Natural killer cell treated with Interleukin-12 subunit alpha and Interleukin-12 subunit beta and Interleukin-15 and Interleukin-18, amount 100 ng/mL, for 72 hours (primary cell): Measurements from ENCODE around the gene GBGT1. TPM values are rescaled to one million over a fixed set of nuclear protein-coding genes. Genes with fewer than 3 reads are reported as not detected.
A peak's percentile ranks its signal among the peaks of the same experiment; 100 is the strongest.

Source experiments
- ATAC-seq, 2 donors: fragments of 150-1000 bp; cut with Tn5 transposase in 1 of 2; sonication (Bioruptor Pico), chemical (Tn5 transposase) in 1 of 2; 2 replicates each; pipeline ENCODE4 v1.10.0; 2021
- DNase-seq: peaks from one replicate; pipeline ENCODE4 v3.0.0; 2022; ENCODE audit warnings: low spot score
- H3K27ac Mint-ChIP-seq, 2 donors: 1 replicate in 1 of 2; 2 replicates in 1 of 2; pipeline ENCODE4 v1.8.0; 2022; ENCODE audit warnings: mixed read lengths in 2 of 2, mild to moderate bottlenecking in 1 of 2, moderate library complexity in 1 of 2
- H3K27me3 Mint-ChIP-seq, 2 donors: 1 replicate in 1 of 2; 2 replicates in 1 of 2; pipeline ENCODE4 v1.8.0; 2022; ENCODE audit warnings: mixed read lengths in 2 of 2
- H3K36me3 Mint-ChIP-seq: one replicate; pipeline ENCODE4 v1.8.0; 2022; ENCODE audit warnings: mixed read lengths
- H3K4me1 Mint-ChIP-seq, 2 donors: 1 replicate in 1 of 2; 2 replicates in 1 of 2; pipeline ENCODE4 v1.8.0; 2022; ENCODE audit warnings: low read depth in 2 of 2, mixed read lengths in 2 of 2, mild to moderate bottlenecking in 1 of 2
- H3K4me3 Mint-ChIP-seq: one replicate; pipeline ENCODE4 v1.8.0; 2022; ENCODE audit warnings: mixed read lengths
- H3K9me3 Mint-ChIP-seq: 2 replicates; pipeline ENCODE4 v1.8.0; 2022; ENCODE audit warnings: mixed read lengths
- total RNA-seq, 2 donors: library from RNA; stranded (reverse); gene quantifications; one replicate each; pipeline ENCODE4 v1.2.3, GENCODE V29; 2022

The GBGT1 gene
- total RNA-seq, 2 donors from 2014 or later = 4.1 to 7.2 TPM

DNA sequence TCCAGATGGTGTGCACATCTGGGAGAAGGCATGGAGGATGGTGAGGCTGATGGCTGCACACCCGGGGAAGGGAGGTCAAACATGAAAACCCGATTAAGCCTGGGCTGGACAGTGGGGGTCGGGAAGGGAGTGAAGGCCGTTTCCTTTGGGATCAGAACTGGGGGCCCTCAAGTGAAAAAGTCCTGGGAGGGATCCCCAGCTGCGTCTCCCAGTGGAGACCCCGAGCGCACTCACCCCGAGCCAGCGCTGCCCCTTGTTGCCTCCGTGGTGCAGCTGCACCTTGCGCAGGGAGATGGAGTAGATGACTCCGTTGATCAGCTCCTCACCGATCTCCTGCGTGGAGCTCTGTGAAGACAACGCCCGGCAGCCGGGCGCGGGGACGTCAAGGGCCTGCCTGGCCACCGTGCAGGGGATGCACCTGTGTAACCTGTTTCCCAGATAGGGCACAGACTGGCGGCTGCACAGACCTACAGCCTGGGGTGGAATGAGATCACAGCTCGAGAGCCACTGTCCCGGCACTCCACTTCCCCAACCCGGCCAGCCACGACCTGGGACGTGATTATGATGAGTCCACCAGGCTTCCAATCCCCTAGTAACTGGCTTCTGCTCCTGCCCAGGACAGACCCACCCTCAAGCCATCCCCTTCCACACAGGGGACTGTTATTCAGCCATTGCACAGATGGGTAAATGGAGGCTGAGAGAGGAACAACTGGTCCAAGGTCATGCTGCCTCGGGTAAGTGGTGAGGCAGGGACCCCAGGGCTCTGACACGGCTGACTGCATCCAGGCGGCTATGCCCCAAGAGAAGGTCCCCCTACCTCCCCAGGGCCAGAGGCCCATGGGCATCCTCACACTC is 51.7 kb downstream of the GBGT1 start:
- no peak for ATAC-seq
- Mint-ChIP-seq H3K4me3 (peak overlapping the region; percentile 76), H3K36me3 (no peaks in the 10 kb centered on the region), H3K27ac (peak overlapping the region; percentile 94 to 97), H3K4me1 (peaks cover 46 to 51% of the 10 kb centered on the region in 2 donors), H3K27me3 (no peaks in the 10 kb centered on the region), H3K9me3 (no peaks in the 10 kb centered on the region)
- DNase-seq = no peak

DNA sequence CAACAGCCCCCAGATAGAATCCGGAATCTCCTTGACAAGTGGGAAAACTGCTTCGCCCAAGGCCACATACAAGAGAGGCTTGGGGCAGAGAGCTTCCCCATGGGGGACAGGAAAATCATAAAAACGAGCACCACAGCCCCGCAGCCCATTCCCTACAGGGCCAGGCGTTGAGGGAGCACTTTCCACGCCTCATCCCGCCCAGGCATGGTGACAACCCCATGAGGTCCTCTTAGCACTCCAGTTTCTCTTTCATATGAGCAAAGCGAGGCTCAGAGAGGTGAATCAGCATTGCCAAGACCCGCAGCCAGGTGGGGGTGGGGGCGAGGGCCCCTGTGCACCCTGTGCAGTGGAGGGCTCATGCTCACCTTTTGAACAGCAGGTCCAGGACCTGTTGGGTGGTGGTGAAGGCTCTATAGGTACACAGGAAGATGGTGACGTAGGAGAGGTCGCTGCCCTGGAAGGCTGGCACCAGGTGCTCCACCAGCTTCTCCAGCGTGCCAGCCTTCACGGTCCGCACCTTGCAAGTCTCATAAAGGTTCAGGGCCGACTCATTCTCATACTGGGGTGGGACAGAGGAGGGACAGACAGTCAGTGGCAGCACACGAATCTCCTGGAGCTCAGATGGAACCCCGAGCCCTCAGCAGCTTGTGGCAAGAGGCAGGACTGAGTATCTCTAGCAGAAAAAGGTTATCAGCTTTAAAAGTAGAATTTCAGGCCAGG is 53.6 kb downstream of the GBGT1 start:
- DNase-seq = no peak
- H3K27me3 Mint-ChIP-seq = no peaks in the 10 kb centered on the region
- H3K27ac Mint-ChIP-seq = peak overlapping the region; percentile 86 to 94
- H3K4me1 Mint-ChIP-seq = peaks cover 35 to 38% of the 10 kb centered on the region in 2 donors
- no peaks in the 10 kb centered on the region for H3K36me3 Mint-ChIP-seq
- ATAC-seq = no peak
- no peaks in the 10 kb centered on the region for H3K9me3 Mint-ChIP-seq
- no peak overlapping the region for H3K4me3 Mint-ChIP-seq

DNA sequence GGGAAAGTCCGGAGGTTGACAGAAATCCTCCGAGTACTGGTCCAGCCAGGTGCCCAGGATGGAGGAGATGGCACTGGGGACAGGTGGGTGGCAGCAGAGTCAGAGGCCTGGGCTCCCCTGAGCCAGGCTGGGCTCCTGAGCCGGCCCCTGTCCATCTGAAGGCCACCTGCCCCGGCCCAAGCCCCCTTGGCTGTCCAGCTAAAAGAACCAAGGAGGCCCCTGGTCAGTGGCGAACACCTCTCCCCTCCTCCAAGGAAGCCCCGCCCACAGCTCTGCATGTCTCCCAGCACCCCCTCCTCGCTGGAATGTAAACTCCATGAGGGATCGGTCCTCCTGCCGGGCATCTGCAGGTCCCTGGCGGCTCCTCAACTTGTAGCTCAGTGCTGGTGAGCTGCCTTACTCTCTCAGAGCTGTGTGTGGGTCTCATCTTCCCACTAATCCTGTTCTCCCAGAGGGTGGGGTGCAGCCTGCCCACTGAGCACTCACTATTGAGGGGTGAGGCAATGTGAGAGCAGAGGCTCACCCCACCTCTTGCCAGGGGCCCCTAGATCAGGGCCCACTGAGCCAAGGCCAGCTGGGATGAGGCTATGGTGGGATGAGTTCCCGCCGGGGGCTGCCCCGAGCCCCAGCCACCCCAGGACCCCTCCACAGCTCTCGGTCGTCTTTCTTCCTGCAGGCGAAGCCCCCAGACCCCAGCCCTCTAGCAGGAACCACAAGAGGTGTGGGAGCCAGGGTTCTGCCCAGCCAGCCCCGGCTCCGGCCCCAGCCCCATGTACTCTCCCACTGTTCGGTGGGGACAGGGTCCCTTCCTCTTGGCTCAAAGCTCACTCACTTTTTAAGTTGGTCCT is 54.7 kb downstream of the GBGT1 start:
- Mint-ChIP-seq H3K9me3 (no peaks in the 10 kb centered on the region), H3K27ac (peak overlapping the region; percentile 86 to 94), H3K4me3 (no peak overlapping the region), H3K4me1 (peaks cover 27% of the 10 kb centered on the region in 2 donors), H3K27me3 (no peaks in the 10 kb centered on the region), H3K36me3 (no peaks in the 10 kb centered on the region)
- peak; percentile 56 for DNase-seq
- no peak for ATAC-seq

GRCh38 chr9:133107961-133108793 is 55.5 kb downstream of the GBGT1 start:
- Mint-ChIP-seq H3K4me3 (no peak overlapping the region), H3K27me3 (no peaks in the 10 kb centered on the region), H3K4me1 (peaks cover 20 to 22% of the 10 kb centered on the region in 2 donors), H3K27ac (no peak overlapping the region), H3K36me3 (no peaks in the 10 kb centered on the region), H3K9me3 (no peaks in the 10 kb centered on the region)
- DNase-seq (peak; percentile 48), ATAC-seq (no peak)

DNA sequence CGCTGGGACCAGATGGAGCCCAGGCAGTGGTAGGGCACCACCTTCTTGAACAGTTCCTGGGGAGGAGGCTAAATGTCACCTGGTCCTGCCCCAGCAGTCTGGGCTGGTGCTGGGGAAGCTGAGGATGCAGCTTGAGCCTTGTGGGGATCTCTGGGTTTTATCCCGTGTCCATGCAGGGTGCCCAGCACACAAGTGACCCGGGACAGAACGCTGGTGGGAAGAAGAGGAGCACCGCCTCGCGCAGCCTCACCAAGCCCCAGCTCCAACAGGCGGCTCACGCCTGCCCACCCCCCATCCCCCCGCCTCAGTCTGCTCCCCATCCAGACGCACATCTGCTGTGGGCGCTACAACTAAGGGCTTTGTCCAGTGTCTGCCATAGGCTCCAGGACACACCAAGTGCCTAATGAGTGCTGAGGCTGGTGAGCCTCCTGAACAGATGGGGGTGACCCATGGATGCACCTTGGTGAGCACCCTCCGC is 56.4 kb downstream of the GBGT1 start:
- no peaks in the 10 kb centered on the region for H3K36me3 Mint-ChIP-seq
- peak; percentile 31 for DNase-seq

DNA sequence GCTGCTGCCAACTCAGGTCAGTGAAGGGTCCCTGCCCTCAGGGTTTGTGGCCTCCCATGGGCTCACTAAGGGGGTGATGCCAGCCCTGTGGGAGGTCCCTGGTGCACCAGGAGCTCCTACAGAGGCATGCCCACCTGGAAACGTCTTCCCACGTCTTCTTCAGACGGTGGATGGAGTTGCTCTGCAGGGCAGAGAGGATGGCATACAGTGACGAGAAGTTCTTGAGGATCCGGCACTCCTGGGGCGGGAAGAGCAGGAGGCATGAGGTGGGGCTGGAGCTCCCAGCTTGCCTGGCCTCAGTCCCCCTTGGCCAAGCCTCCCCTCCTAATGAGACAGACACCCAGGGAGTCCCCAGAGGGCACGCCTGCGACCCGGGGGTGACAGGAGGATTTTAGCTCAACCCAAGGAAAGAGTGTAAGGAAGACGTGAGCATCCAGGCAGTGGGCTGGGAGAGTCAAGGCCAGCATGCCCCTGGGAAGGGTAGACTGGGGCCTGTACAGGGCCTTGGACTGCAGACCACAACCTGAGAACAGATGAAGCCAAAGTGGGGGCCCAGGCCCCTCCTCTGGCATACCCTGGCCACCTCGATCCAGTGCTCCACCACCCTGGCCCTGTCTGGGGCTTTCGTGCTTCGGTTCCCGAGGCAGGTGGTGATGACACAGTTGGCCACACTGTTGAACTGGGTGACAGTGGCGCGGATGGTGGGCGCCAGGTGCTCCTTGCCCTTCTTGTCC is 57.0 kb downstream of the GBGT1 start:
- Mint-ChIP-seq H3K4me1 (peaks cover 8 to 14% of the 10 kb centered on the region in 2 donors), H3K4me3 (no peak overlapping the region), H3K36me3 (no peaks in the 10 kb centered on the region), H3K27ac (peak overlapping the region; percentile 31 to 74), H3K27me3 (no peaks in the 10 kb centered on the region), H3K9me3 (no peaks in the 10 kb centered on the region)
- DNase-seq (peak; percentile 42), ATAC-seq (no peak)

More for the DNA sequence above, 56.4 kb downstream of the GBGT1 start:
- no peak for ATAC-seq
- Mint-ChIP-seq H3K9me3 (no peaks in the 10 kb centered on the region), H3K4me3 (no peak overlapping the region), H3K4me1 (peaks cover 11 to 17% of the 10 kb centered on the region in 2 donors), H3K27me3 (no peaks in the 10 kb centered on the region), H3K27ac (no peak overlapping the region)

- ATAC-seq = no peak
- H3K4me1 Mint-ChIP-seq = peaks cover 5 to 11% of the 10 kb centered on the region in 2 donors
- no peaks in the 10 kb centered on the region for H3K9me3 Mint-ChIP-seq
- H3K27me3 Mint-ChIP-seq = no peaks in the 10 kb centered on the region
- H3K36me3 Mint-ChIP-seq = no peaks in the 10 kb centered on the region
- no peak overlapping the region for H3K4me3 Mint-ChIP-seq
- no peak overlapping the region for H3K27ac Mint-ChIP-seq
- peak; percentile 32 for DNase-seq
Measured at GRCh38 chr9:133105461-133105770, 58.3 kb downstream of the GBGT1 start.

DNA sequence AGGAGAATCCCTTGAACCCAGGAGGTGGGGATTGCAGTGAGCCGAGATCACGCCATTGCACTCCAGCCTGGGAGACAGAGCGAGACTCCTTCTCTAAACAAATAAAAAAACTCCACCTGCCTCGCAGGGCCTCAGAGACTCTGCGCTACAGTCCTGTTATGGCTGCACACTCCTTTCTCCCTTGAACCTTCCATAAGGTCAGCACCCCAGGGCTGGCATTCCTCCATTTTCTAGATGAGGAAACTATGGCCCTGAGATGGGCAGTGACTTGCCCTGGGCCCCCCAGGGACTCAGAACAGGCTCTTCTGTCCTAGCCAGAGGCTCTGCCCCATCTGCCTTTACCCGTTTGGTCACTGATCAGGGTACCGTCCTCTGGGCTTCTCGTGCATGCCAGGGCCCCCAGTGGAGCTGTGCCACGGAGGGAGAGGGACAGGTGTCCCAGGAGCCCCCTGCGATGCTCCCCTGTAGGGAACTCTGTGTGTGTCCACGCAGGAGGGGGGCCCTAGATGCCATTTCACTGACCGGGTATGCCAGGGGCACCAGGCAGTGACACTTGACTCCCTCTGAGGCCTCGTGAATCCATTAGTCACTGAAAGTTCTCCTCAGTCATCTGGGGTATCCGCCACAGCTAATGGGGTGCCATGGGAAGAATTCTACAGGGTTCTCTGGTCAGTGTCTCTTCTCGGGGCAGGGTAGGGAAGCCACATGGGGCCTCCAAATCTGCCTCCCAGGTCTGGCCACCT is 58.8 kb downstream of the GBGT1 start:
- Mint-ChIP-seq H3K36me3 (no peaks in the 10 kb centered on the region), H3K27ac (no peak overlapping the region), H3K9me3 (no peaks in the 10 kb centered on the region), H3K4me3 (no peak overlapping the region), H3K27me3 (no peaks in the 10 kb centered on the region), H3K4me1 (peaks cover under 1 to 6% of the 10 kb centered on the region in 2 donors)
- ATAC-seq = no peak
- DNase-seq = peak; percentile 18

- no peak overlapping the region for H3K27ac Mint-ChIP-seq
- H3K36me3 Mint-ChIP-seq = no peaks in the 10 kb centered on the region
- H3K4me3 Mint-ChIP-seq = no peak overlapping the region
- H3K4me1 Mint-ChIP-seq = peaks cover 0 to 6% of the 10 kb centered on the region in 2 donors
- no peak for ATAC-seq
- H3K27me3 Mint-ChIP-seq = no peaks in the 10 kb centered on the region
- DNase-seq = peak; percentile 56
- no peaks in the 10 kb centered on the region for H3K9me3 Mint-ChIP-seq
Measured at GRCh38 chr9:133103987-133104505, 59.7 kb downstream of the GBGT1 start.

- peaks cover 0 to 6% of the 10 kb centered on the region in 2 donors for H3K4me1 Mint-ChIP-seq
- H3K36me3 Mint-ChIP-seq = no peaks in the 10 kb centered on the region
- DNase-seq = peak; percentile 71
- peak overlapping the region; percentile 50 to 69 for H3K27ac Mint-ChIP-seq
- H3K9me3 Mint-ChIP-seq = no peaks in the 10 kb centered on the region
- peak; percentile 60 to 74 for ATAC-seq
- H3K4me3 Mint-ChIP-seq = no peak overlapping the region
- H3K27me3 Mint-ChIP-seq = no peaks in the 10 kb centered on the region
Measured at GRCh38 chr9:133103183-133103986, 60.3 kb downstream of the GBGT1 start.
